Hepatocyte (in vitro differentiated cells): Measurements from ENCODE around the gene PRR23E.

Experiments used
- CTCF ChIP-seq: fragments of 200-600 bp; sonication (generic); IDR thresholded peaks from 2 replicates; pipeline ENCODE4 v1.5.1; 2016; ENCODE audit warnings: antibody characterized with exemption, mild to moderate bottlenecking; ENCODE audit not compliant: poor library complexity
- EZH2 ChIP-seq: fragments of 200-600 bp; sonication (generic); IDR thresholded peaks from 2 replicates; pipeline ENCODE4 v1.6.1; 2016; ENCODE audit warnings: antibody characterized with exemption, mild to moderate bottlenecking, borderline replicate concordance

- no peak for TF ChIP-seq CTCF
- no peak for TF ChIP-seq EZH2
These were observed 13.9 kb downstream of the PRR23E start for GRCh38 chr3:127206611-127207516.
